ENCODE measurements around the gene SEC14L1.
A peak's percentile ranks its signal among the peaks of the same experiment; 100 is the strongest.
"Not testable (repeated sequence)": the region's sequence is repeated elsewhere in the genome, so short reads cannot be mapped to it uniquely, and the experiment has no call there.

The SEC14L1 gene

DNA sequence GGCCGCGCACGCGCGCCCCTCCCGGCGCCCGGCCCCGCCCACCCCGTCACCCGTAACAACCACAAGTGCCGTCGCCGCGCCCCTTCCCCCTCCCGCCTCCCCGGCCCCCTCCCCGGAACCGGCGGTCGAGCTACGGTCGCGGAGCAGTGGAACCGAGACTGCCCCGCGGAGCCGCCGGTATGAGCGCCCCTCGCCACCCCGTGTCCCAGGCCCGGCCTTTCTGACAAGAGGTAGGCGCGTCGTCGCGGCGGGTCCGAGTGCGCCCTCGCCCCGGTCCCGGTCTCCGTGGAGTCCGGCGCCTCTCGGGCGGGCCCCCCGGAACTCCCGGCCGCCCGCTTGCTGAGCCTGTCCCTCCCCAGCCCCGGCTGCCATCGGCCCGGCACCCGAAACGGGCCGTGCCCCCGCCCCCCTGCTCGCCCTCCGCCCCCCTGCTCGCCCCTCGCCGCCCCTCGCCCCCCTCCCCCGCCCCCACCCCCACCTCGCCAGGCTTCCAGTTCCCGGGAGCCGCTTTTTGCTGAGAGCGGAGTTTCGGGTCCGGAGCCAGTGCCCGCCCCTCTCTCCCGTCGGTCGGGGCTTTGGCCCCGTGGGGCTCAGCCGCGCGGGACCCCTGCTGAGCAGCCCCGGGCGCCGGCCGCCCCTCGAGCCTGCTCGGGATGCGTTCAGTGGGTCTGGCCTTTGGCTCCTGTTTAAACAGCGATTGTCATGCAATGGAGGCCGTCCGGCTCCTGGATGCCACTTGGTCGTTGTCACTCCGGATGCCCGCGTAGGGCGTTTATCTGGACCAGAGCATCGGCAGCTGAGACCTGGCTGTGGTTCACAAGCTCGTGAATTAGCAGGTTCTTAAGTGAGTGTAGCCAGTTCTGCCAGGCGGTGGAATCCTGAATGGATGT is at the start of gene SEC14L1:
SEC14L1 (plus strand) TSS at position 92 of the 890 bp plus-strand sequence. CDS start 2,628 bp downstream, outside the sequence.
- Mint-ChIP-seq H3K9me3 (peaks cover 7 to 10% of the 10 kb centered on the region in 2 donors), H3K4me3 (peak within 1 kb of the TSS; percentile 89 to 90), H3K27me3 (no peaks in the 10 kb centered on the region), H3K36me3 (peaks cover 24 to 37% of the 10 kb centered on the region in 2 donors), H3K27ac (peak within 1 kb of the TSS; percentile 97), H3K4me1 (peaks cover 38 to 65% of the 10 kb centered on the region in 2 donors)
- peak; percentile 38 to 51 for ATAC-seq (replicated peaks)
- peak; percentile 44 for DNase-seq

DNA sequence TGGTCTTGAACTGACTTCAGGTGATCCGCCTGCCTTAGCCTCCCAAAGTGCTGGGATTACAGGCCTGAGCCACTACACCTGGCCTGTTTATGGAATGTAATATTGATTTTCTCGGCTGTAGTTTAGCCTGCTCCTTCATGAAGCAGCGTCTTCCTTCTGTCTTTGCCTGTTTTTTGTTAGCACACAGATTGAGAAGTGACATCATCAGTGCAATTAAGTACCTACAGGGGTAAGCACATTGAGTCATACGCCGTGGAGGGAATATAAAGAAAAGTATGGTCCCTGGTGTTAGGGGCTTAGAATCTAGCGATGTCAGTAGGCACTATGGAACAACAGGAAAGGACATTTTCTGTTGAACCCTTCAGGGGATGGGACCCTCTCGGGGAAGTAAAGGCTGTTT is 48.7 kb upstream of the SEC14L1 start:
- H3K27ac Mint-ChIP-seq: peak overlapping the region; percentile 14
- H3K27me3 Mint-ChIP-seq: no peaks in the 10 kb centered on the region
- peaks cover 47 to 56% of the 10 kb centered on the region in 2 donors for H3K36me3 Mint-ChIP-seq
- H3K9me3 Mint-ChIP-seq: no peaks in the 10 kb centered on the region
- no peak overlapping the region for H3K4me3 Mint-ChIP-seq
- no peak for ATAC-seq (replicated peaks)
- no peak for DNase-seq
- H3K4me1 Mint-ChIP-seq: peaks cover 20 to 52% of the 10 kb centered on the region in 2 donors

GRCh38 chr17:77095461-77095860 is 45.3 kb upstream of the SEC14L1 start:
- Mint-ChIP-seq H3K4me3 (no peak overlapping the region), H3K27me3 (no peaks in the 10 kb centered on the region), H3K4me1 (peaks cover 17 to 37% of the 10 kb centered on the region in 2 donors), H3K27ac (no peak overlapping the region), H3K36me3 (peaks cover 48 to 63% of the 10 kb centered on the region in 2 donors), H3K9me3 (no peaks in the 10 kb centered on the region)
- ATAC-seq (replicated peaks) (no peak), DNase-seq (no peak)

GRCh38 chr17:77096570-77097214 is 44.1 kb upstream of the SEC14L1 start:
- H3K4me1 Mint-ChIP-seq: peaks cover 16 to 34% of the 10 kb centered on the region in 2 donors
- H3K9me3 Mint-ChIP-seq: no peaks in the 10 kb centered on the region
- H3K27ac Mint-ChIP-seq: peak overlapping the region; percentile 51
- peaks cover 47 to 62% of the 10 kb centered on the region in 2 donors for H3K36me3 Mint-ChIP-seq
- no peak for DNase-seq
- no peaks in the 10 kb centered on the region for H3K27me3 Mint-ChIP-seq
- ATAC-seq (replicated peaks): peak; percentile 41 to 52
- H3K4me3 Mint-ChIP-seq: no peak overlapping the region

DNA sequence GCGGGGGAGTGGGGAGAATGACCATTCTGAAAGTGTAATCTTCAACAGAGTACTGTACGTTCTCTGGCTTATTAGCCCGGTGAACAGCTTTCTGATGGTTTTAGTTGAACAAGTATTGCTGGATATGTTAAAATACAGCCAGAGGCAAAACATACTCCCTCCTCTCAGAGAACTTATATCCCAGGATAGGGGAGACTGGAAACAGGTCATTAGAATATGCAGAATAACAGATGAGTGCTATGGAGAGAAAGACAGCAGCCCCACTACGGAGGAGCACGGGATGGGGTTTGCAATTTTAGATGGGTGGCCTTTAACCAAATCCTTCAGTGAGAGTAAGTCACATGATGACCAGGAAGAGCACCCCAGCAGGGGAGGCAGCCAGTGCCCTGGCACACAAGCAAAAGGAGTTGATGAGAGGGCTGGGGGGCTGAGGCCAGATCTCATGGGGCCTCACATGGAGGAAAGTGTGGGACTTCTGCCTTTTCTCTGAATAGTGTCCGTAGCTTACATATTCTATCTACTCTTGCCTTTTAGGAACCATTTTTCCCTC is 43.1 kb upstream of the SEC14L1 start:
- Mint-ChIP-seq H3K36me3 (peaks cover 41 to 54% of the 10 kb centered on the region in 2 donors), H3K4me3 (no peak overlapping the region), H3K4me1 (peaks cover 14 to 37% of the 10 kb centered on the region in 2 donors), H3K27me3 (no peaks in the 10 kb centered on the region), H3K27ac (no peak overlapping the region), H3K9me3 (no peaks in the 10 kb centered on the region)
- DNase-seq: no peak
- ATAC-seq (replicated peaks): no peak

GRCh38 chr17:77098884-77099545 is 41.8 kb upstream of the SEC14L1 start:
- Mint-ChIP-seq H3K4me3 (no peak overlapping the region), H3K9me3 (no peaks in the 10 kb centered on the region), H3K4me1 (peaks cover 17 to 41% of the 10 kb centered on the region in 2 donors), H3K27me3 (no peaks in the 10 kb centered on the region), H3K36me3 (peaks cover 35 to 53% of the 10 kb centered on the region in 2 donors), H3K27ac (no peak overlapping the region)
- ATAC-seq (replicated peaks) (no peak), DNase-seq (no peak)

DNA sequence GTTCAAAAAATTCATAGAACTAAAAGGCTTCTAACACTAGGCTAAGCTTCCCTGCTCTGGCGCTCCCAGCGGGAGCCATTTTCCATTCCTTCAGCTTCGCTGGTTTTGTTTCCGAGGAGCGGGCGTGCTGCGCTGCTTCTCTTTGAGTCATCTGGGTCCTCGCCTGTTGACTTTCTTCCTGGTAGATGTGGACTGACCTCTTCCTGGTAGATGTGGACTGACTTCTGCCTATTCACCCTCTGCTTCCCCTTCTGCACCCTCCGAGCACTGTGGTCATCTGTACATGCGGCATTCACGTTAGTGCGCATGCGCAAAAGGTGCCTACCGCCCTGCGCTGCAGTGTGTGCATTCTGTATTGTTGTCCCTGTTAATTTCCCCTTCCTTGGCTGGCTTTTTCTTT is 40.8 kb upstream of the SEC14L1 start:
- Mint-ChIP-seq H3K27me3 (no peaks in the 10 kb centered on the region), H3K36me3 (peaks cover 34 to 54% of the 10 kb centered on the region in 2 donors), H3K4me3 (no peak overlapping the region), H3K27ac (no peak overlapping the region), H3K4me1 (peaks cover 20 to 38% of the 10 kb centered on the region in 2 donors), H3K9me3 (no peaks in the 10 kb centered on the region)
- ATAC-seq (replicated peaks): no peak
- no peak for DNase-seq

- Mint-ChIP-seq H3K27me3 (no peaks in the 10 kb centered on the region), H3K36me3 (peaks cover 32 to 54% of the 10 kb centered on the region in 2 donors), H3K27ac (peak overlapping the region; percentile 5)
These were observed 39.0 kb upstream of the SEC14L1 start for GRCh38 chr17:77101521-77102410.

DNA sequence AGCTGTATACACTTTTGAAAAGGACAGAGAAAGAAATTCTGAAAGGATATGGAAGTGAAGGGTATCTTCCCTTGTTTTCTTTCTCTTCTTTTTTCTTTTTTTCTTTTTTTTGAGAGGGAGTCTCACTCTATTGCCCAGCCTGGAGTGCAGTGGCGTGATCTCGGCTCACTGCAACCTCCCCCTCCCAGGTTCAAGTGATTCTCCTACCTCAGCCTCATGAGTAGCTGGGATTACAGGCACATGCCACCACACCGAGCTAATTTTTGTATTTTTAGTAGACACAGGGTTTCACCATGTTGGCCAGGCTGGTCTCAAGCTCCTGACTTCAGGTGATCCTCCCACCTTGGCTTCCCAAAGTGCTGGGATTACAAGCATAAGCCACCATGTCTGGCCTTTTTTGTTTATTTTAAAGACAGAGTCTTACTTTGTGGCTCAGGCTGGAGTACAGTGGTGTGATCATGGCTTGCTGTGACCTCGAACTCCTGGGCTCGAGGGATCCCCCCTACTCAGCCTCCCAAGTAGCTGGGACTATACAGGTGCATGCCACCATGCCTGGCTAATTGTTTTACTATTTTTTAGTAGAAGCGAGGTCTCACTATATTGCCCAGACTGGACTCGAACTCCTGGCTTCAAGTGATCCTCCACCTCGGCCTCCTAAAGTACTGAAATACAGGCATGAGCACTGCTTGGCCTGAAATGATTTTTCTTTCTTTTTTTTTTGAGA is 38.2 kb upstream of the SEC14L1 start:
- H3K9me3 Mint-ChIP-seq; H3K27me3 Mint-ChIP-seq; DNase-seq; H3K4me3 Mint-ChIP-seq; ATAC-seq (replicated peaks); H3K27ac Mint-ChIP-seq: not testable (repeated sequence)
- peaks cover 28 to 47% of the 10 kb centered on the region in 2 donors for H3K36me3 Mint-ChIP-seq
- peaks cover 29 to 34% of the 10 kb centered on the region in 2 donors for H3K4me1 Mint-ChIP-seq

More at GRCh38 chr17:77101521-77102410, 39.0 kb upstream of the SEC14L1 start:
- DNase-seq (no peak), ATAC-seq (replicated peaks) (peak; percentile 33 to 35)
- H3K9me3 Mint-ChIP-seq: no peaks in the 10 kb centered on the region
- H3K4me1 Mint-ChIP-seq: peaks cover 27 to 35% of the 10 kb centered on the region in 2 donors
- no peak overlapping the region for H3K4me3 Mint-ChIP-seq

DNA sequence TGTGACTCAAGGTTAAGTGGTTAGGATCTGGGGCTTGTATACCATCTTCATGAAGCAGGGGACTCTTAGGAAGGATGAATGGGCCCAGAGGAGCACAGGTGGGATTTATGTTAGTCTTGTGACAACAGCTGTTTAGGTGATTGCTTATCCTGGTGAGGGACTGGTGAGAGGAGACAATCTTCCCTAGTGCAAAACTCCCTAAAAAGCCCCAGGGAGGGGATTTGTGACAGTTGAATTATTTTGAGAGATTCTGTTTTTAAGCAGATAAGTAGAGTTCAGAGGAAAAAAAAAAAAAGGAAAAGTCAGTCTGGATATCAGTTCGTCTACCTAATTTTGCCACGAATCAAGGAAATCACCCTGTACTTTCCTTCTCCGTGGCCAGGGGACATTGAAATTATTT is 35.1 kb upstream of the SEC14L1 start:
- H3K36me3 Mint-ChIP-seq: peaks cover 20 to 35% of the 10 kb centered on the region in 2 donors
- peak overlapping the region in 1 of 2 donors; percentile 36 for H3K4me3 Mint-ChIP-seq
- DNase-seq: no peak
- peak overlapping the region; percentile 88 for H3K27ac Mint-ChIP-seq
- no peaks in the 10 kb centered on the region for H3K27me3 Mint-ChIP-seq
- no peaks in the 10 kb centered on the region for H3K9me3 Mint-ChIP-seq
- peaks cover 42 to 57% of the 10 kb centered on the region in 2 donors for H3K4me1 Mint-ChIP-seq
- no peak for ATAC-seq (replicated peaks)

DNA sequence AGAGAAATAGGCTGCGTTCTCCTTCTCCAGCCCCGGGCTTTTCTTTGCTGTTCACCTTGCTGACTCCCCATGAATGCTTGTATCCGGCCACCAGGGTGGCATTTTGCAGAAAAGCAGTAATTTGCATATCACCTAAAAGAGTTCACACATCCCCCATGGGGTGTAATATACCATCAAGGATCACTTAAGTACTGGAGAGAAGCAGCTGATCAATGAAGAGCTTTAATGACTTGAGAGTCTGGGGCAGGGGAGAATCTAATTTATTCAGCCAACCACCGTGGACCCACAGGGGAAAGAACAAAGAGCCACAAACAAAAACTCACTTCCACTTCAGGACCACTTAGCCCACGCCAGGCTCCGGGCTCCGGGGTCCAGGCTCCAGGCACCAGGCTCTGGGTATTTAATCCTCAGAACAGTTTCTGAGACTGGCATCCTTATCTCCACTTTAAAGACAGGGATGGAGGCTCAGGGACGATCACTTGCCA is 33.9 kb upstream of the SEC14L1 start:
- Mint-ChIP-seq H3K27me3 (no peaks in the 10 kb centered on the region), H3K36me3 (peaks cover 22 to 39% of the 10 kb centered on the region in 2 donors), H3K27ac (peak overlapping the region; percentile 53), H3K4me3 (peak overlapping the region; percentile 2 to 23), H3K9me3 (no peaks in the 10 kb centered on the region), H3K4me1 (peaks cover 49 to 62% of the 10 kb centered on the region in 2 donors)
- ATAC-seq (replicated peaks) (peak; percentile 64), DNase-seq (no peak)

GRCh38 chr17:77107506-77108433 is 33.0 kb upstream of the SEC14L1 start:
- DNase-seq: peak; percentile 67
- peak; percentile 65 to 71 for ATAC-seq (replicated peaks)
- no peaks in the 10 kb centered on the region for H3K27me3 Mint-ChIP-seq
- H3K9me3 Mint-ChIP-seq: no peaks in the 10 kb centered on the region
- peaks cover 49 to 56% of the 10 kb centered on the region in 2 donors for H3K4me1 Mint-ChIP-seq
- peaks cover 22 to 42% of the 10 kb centered on the region in 2 donors for H3K36me3 Mint-ChIP-seq
- no peak overlapping the region for H3K27ac Mint-ChIP-seq
- no peak overlapping the region for H3K4me3 Mint-ChIP-seq

Data from stimulated activated naive B cell treated with anti-CD40 and anti-IgM and Interleukin-4, amounts not matched to agents 10 μg/mL and 1 μg/mL and 100 μg/mL, for 72 hours (primary cell).